Measurements from ENCODE around the gene VSTM4.

The VSTM4 gene

GRCh38 chr10:49037187-49037586 is 78.1 kb downstream of the VSTM4 start:
- DNase-seq: no peak

GRCh38 chr10:49036638-49037037 is 78.7 kb downstream of the VSTM4 start:
- DNase-seq: no peak

- no peak for DNase-seq
Observed at GRCh38 chr10:49035920-49036319, 79.4 kb downstream of the VSTM4 start.

GRCh38 chr10:49034925-49035324 is 80.4 kb downstream of the VSTM4 start:
- no peak for DNase-seq

- DNase-seq: no peak
Observed at GRCh38 chr10:49033939-49034338, 81.4 kb downstream of the VSTM4 start.

- DNase-seq: no peak
Observed at GRCh38 chr10:49029666-49030065, 85.7 kb downstream of the VSTM4 start.

GRCh38 chr10:49028639-49029038 is 86.7 kb downstream of the VSTM4 start:
- no peak for DNase-seq

GRCh38 chr10:49025347-49025983 is 89.9 kb downstream of the VSTM4 start:
- no peak for DNase-seq

- no peak for DNase-seq
Observed at GRCh38 chr10:49024484-49024883, 90.8 kb downstream of the VSTM4 start.

GRCh38 chr10:49023752-49024151 is 91.6 kb downstream of the VSTM4 start:
- no peak for DNase-seq

- no peak for DNase-seq
Observed at GRCh38 chr10:49023071-49023470, 92.3 kb downstream of the VSTM4 start.

- no peak for DNase-seq
Observed at GRCh38 chr10:49021685-49022084, 93.6 kb downstream of the VSTM4 start.

- DNase-seq: no peak
Observed at GRCh38 chr10:49015700-49016099, 99.6 kb downstream of the VSTM4 start.

- DNase-seq: no peak
Observed at GRCh38 chr10:49012603-49013002, 102.7 kb downstream of the VSTM4 start.

- DNase-seq: no peak
Observed at GRCh38 chr10:49011756-49012155, 103.6 kb downstream of the VSTM4 start.

- DNase-seq: no peak
Observed at GRCh38 chr10:49010865-49011264, 104.5 kb downstream of the VSTM4 start.

- no peak for DNase-seq
Observed at GRCh38 chr10:49010295-49010694, 105.0 kb downstream of the VSTM4 start.

- no peak for DNase-seq
Observed at GRCh38 chr10:49009199-49009979, 105.9 kb downstream of the VSTM4 start.

- DNase-seq: no peak
Observed at GRCh38 chr10:49008505-49009198, 106.7 kb downstream of the VSTM4 start.

GRCh38 chr10:49008091-49008490 is 107.2 kb downstream of the VSTM4 start:
- no peak for DNase-seq

GRCh38 chr10:49007129-49007528 is 108.2 kb downstream of the VSTM4 start:
- DNase-seq: no peak

GRCh38 chr10:49005270-49005669 is 110.1 kb downstream of the VSTM4 start:
- DNase-seq: no peak

GRCh38 chr10:49001870-49002672 is 113.3 kb downstream of the VSTM4 start:
- no peak for DNase-seq

Measured in NCI-H1694 treated with DMSO at 0.1 percent for 48 hours (cell line).